Measurements from ENCODE around the gene SH3BGRL3. TPM values are rescaled to one million over a fixed set of nuclear protein-coding genes. Genes with fewer than 3 reads are reported as not detected.

The SH3BGRL3 gene
- total and polyA plus RNA-seq, 4 donors: 17.2 to 437 (median 333) TPM

DNA sequence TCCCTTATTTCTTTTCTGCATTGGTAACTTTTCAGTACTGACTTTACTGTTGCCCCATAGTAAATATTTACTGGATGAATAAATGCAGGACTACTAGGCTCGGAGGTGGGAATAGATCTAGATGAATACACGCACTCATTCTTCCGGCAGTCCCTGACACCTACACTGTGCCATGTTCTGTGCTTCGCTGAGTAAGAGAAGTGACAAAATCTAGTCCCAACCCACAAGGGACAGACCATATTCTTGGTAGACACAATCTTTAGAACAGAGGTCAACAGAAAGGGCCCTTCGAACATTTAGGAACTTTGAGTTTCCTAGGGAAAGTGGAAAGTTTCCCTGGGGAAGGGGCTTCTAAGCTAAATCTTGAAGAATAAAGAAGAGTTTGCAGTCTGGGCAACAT lies 34.6 kb downstream of the SH3BGRL3 start:
- H3K36me3 ChIP-seq (ENCODE audit: control insufficient read depth in 4 of 4, insufficient read depth in 4 of 4, low read length in 4 of 4): no peaks in the 10 kb centered on the region
- no peaks in the 10 kb centered on the region for H3K4me1 ChIP-seq (ENCODE audit: control insufficient read depth in 5 of 5, insufficient read depth in 5 of 5, low read length in 5 of 5)
- TF ChIP-seq, protein P1, sequence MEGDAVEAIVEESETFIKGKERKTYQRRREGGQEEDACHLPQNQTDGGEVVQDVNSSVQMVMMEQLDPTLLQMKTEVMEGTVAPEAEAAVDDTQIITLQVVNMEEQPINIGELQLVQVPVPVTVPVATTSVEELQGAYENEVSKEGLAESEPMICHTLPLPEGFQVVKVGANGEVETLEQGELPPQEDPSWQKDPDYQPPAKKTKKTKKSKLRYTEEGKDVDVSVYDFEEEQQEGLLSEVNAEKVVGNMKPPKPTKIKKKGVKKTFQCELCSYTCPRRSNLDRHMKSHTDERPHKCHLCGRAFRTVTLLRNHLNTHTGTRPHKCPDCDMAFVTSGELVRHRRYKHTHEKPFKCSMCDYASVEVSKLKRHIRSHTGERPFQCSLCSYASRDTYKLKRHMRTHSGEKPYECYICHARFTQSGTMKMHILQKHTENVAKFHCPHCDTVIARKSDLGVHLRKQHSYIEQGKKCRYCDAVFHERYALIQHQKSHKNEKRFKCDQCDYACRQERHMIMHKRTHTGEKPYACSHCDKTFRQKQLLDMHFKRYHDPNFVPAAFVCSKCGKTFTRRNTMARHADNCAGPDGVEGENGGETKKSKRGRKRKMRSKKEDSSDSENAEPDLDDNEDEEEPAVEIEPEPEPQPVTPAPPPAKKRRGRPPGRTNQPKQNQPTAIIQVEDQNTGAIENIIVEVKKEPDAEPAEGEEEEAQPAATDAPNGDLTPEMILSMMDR (IDR thresholded peaks at IDR 0.05; ENCODE audit: control extremely low read depth, extremely low read depth): no peak
- DNase-seq (no peak), ATAC-seq (ENCODE audit: insufficient read depth, low FRiP score) (no peak)
- H3K9ac ChIP-seq (ENCODE audit: insufficient read depth in 1 of 2, low read length in 2 of 2): no peak overlapping the region
- H3K27ac ChIP-seq (ENCODE audit: low read depth in 1 of 2, low read length in 1 of 2): no peak overlapping the region
- WGBS, 2 donors: 82 to 94% methylated on average over 5 of the region's 5 CpGs
- no peaks in the 10 kb centered on the region for H3K9me3 ChIP-seq (ENCODE audit: control insufficient read depth in 4 of 4, insufficient read depth in 3 of 4, low read length in 3 of 4)
- peaks cover 0 to 2% (median 0%) of the 10 kb centered on the region in 3 donors for H3K27me3 ChIP-seq (ENCODE audit: control insufficient read depth in 3 of 3, insufficient read depth in 3 of 3, low read length in 2 of 3)
- H3K4me3 ChIP-seq: no peak overlapping the region

DNA sequence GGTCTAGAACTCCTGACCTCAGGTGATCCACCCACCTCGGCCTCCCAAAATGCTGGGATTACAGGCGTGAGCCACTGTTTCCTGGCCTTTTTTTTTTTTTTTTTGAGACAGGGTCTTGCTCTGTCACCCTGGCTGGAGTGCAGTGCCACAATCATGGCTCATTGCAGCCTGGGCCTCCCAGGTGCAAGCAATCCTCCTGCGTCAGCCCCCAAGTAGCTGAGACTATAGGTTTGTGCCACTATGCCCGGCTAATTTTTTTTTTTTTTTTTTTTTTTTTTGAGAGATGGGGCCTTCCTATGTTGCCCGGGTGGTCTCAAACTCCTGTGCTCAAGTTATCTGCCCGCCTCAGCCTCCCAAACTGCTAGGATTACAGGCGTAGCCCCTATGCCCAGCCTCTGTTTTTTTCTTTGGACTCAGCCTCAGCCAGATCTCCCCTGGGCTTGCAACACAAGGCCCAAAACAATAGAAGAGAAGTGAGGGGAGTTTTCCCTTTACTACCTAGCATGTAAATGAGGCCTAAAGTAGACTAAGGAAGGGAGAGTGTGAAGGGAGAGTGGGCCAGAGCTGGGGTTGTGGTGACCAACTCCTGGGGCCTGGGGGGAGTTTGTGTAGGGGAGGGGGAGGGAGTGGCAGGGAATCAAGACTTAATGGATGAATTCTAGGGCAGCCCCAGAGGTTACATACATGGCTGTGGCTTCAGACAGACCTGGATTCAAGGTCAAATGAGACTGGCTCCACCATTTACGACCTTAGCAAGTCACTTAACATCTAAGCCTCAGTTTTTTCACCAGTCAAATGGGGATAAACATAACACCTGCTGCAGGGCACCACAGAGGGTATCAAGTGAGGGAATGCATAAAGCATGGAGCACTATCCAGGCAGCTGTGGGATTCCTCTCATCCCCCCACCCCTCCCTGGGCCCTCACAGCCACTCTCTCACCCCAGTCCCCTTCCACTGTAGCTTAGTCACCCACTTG lies 36.3 kb downstream of the SH3BGRL3 start:
- TF ChIP-seq, protein P1 (IDR thresholded peaks at IDR 0.05; ENCODE audit: control extremely low read depth, extremely low read depth): no peak
- Histone ChIP-seq H3K27ac (ENCODE audit: low read depth in 1 of 2, low read length in 1 of 2) (peak overlapping the region in 1 of 2 donors; percentile 16), H3K4me1 (ENCODE audit: control insufficient read depth in 5 of 5, insufficient read depth in 5 of 5, low read length in 5 of 5) (peaks cover 0 to 2% (median 0%) of the 10 kb centered on the region in 5 donors), H3K27me3 (ENCODE audit: control insufficient read depth in 3 of 3, insufficient read depth in 3 of 3, low read length in 2 of 3) (peaks cover 0 to 2% (median 0%) of the 10 kb centered on the region in 3 donors), H3K36me3 (ENCODE audit: control insufficient read depth in 4 of 4, insufficient read depth in 4 of 4, low read length in 4 of 4) (no peaks in the 10 kb centered on the region), H3K9me3 (ENCODE audit: control insufficient read depth in 4 of 4, insufficient read depth in 3 of 4, low read length in 3 of 4) (no peaks in the 10 kb centered on the region), H3K9ac (ENCODE audit: insufficient read depth in 1 of 2, low read length in 2 of 2) (no peak overlapping the region), H3K4me3 (no peak overlapping the region)
- ATAC-seq (ENCODE audit: insufficient read depth, low FRiP score) (no peak), DNase-seq (no peak)
- WGBS, 2 donors: 84% methylated on average over 8 of the region's 8 CpGs

DNA sequence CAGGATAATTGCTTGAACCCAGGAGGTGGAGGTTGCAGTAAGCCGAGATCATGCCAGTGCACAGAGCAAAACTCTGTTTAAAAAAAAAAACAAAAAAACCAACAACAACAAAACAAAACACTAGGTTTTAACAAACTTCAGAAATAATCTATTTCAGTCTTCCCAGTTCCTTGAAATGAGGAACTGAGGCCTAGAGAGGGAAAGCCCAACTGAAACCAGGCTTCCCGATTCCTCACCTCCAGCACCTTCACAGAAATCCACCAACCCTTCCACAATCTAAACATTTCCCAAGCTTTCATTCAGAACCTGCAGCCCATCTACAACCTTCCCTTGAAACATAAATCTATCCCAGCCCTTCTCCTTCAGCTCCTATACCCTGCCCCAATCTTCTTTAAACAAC lies 37.3 kb downstream of the SH3BGRL3 start:
- Histone ChIP-seq H3K27ac (ENCODE audit: low read depth in 1 of 2, low read length in 1 of 2) (no peak overlapping the region), H3K9ac (ENCODE audit: insufficient read depth in 1 of 2, low read length in 2 of 2) (no peak overlapping the region), H3K27me3 (ENCODE audit: control insufficient read depth in 3 of 3, insufficient read depth in 3 of 3, low read length in 2 of 3) (peaks cover 0 to 2% (median 0%) of the 10 kb centered on the region in 3 donors), H3K36me3 (ENCODE audit: control insufficient read depth in 4 of 4, insufficient read depth in 4 of 4, low read length in 4 of 4) (no peaks in the 10 kb centered on the region), H3K4me3 (no peak overlapping the region), H3K4me1 (ENCODE audit: control insufficient read depth in 5 of 5, insufficient read depth in 5 of 5, low read length in 5 of 5) (peaks cover 0 to 5% (median 0%) of the 10 kb centered on the region in 5 donors), H3K9me3 (ENCODE audit: control insufficient read depth in 4 of 4, insufficient read depth in 3 of 4, low read length in 3 of 4) (no peaks in the 10 kb centered on the region)
- TF ChIP-seq, protein P1 (IDR thresholded peaks at IDR 0.05; ENCODE audit: control extremely low read depth, extremely low read depth): no peak
- DNase-seq (no peak), ATAC-seq (ENCODE audit: insufficient read depth, low FRiP score) (no peak)
- 59 to 76% methylated on average over 2 of the region's 2 CpGs for WGBS, 2 donors

Data from lung (tissue), 12 donors.